WTC11 (cell line): ENCODE data around the gene GALNT7. TPM values are rescaled to one million over a fixed set of nuclear protein-coding genes. Genes with fewer than 3 reads are reported as not detected.

Experiments used
- ATAC-seq: fragments of 200-7000 bp; cut with Tn5 transposase; 2 replicates; pipeline ENCODE4 v1.10.0; 2021; ENCODE audit warnings: mild to moderate bottlenecking, moderate library complexity
- CTCF ChIA-PET: fragments of 300-600 bp; sonication (Branson Sonifier 250); formaldehyde crosslinking; loops from one replicate; lab custom pipeline; 2021; ENCODE audit warnings: antibody characterized with exemption; lab: Charles Lee
- POLR2A ChIA-PET: fragments of 350-600 bp; sonication (Branson Sonifier 250); formaldehyde crosslinking; loops from one replicate; lab custom pipeline; 2021; ENCODE audit warnings: antibody characterized with exemption; lab: Charles Lee
- DNase-seq: peaks from one replicate; pipeline ENCODE4 v3.0.0; 2021; ENCODE audit warnings: low spot score
- H3K27ac Mint-ChIP-seq: 2 replicates; pipeline ENCODE4 v1.8.0; 2021; ENCODE audit warnings: mixed read lengths
- H3K27me3 Mint-ChIP-seq: 2 replicates; pipeline ENCODE4 v1.8.0; 2021; ENCODE audit warnings: low read depth, mild to moderate bottlenecking, moderate library complexity, mixed read lengths
- H3K36me3 Mint-ChIP-seq: 2 replicates; pipeline ENCODE4 v1.8.0; 2021; ENCODE audit warnings: mixed read lengths
- H3K4me1 Mint-ChIP-seq: 2 replicates; pipeline ENCODE4 v1.8.0; 2022; ENCODE audit warnings: mixed read lengths
- H3K4me3 Mint-ChIP-seq: 2 replicates; pipeline ENCODE4 v1.8.0; 2021; ENCODE audit warnings: mild to moderate bottlenecking, moderate library complexity, mixed read lengths
- H3K9me3 Mint-ChIP-seq: 2 replicates; pipeline ENCODE4 v1.8.0; 2021; ENCODE audit warnings: mixed read lengths
- ATF2 ChIP-seq: sonication (generic); formaldehyde crosslinking; IDR thresholded peaks from 2 replicates; pipeline ENCODE4 v1.8.1; 2022; ENCODE audit warnings: low read depth, missing genetic modification reagents, borderline replicate concordance
- ATF3 ChIP-seq: sonication (generic); formaldehyde crosslinking; conservative IDR thresholded peaks from 2 replicates; pipeline ENCODE4 v1.8.1; 2022; ENCODE audit warnings: mild to moderate bottlenecking, missing genetic modification reagents
- ATF6 ChIP-seq: sonication (generic); formaldehyde crosslinking; IDR thresholded peaks from 2 replicates; pipeline ENCODE4 v1.8.1; 2023; ENCODE audit warnings: mild to moderate bottlenecking, missing genetic modification reagents
- CREB1 ChIP-seq: sonication (generic); formaldehyde crosslinking; IDR thresholded peaks from 2 replicates; pipeline ENCODE4 v1.8.0; 2023; ENCODE audit warnings: mild to moderate bottlenecking, missing genetic modification reagents
- CTCF ChIP-seq: fragments of 200-600 bp; IDR thresholded peaks from 2 replicates; pipeline ENCODE4 v1.8.0; 2022; ENCODE audit warnings: antibody characterized with exemption
- FOXJ3 ChIP-seq: sonication (generic); formaldehyde crosslinking; IDR thresholded peaks from 2 replicates; pipeline ENCODE4 v1.9.0; 2021; ENCODE audit warnings: missing genetic modification reagents, mild to moderate bottlenecking, borderline replicate concordance
- FOXK1 ChIP-seq: sonication (generic); formaldehyde crosslinking; IDR thresholded peaks from 2 replicates; pipeline ENCODE4 v1.8.0; 2022; ENCODE audit warnings: mild to moderate bottlenecking, moderate library complexity, missing genetic modification reagents
- FOXP4 ChIP-seq: sonication (generic); formaldehyde crosslinking; IDR thresholded peaks from 2 replicates; pipeline ENCODE4 v1.8.0; 2022; ENCODE audit warnings: mild to moderate bottlenecking, missing genetic modification reagents
- GRHL2 ChIP-seq: fragments of 250-450 bp; sonication (Bioruptor Pico); IDR thresholded peaks from 2 replicates; pipeline ENCODE4 v1.8.0; 2022; ENCODE audit warnings: mild to moderate bottlenecking, moderate library complexity; ENCODE audit not compliant: insufficient replicate concordance, severe bottlenecking
- IRF2 ChIP-seq: sonication (generic); formaldehyde crosslinking; IDR thresholded peaks from 2 replicates; pipeline ENCODE4 v1.8.0; 2022; ENCODE audit warnings: low read depth, missing genetic modification reagents, borderline replicate concordance
- OVOL2 ChIP-seq: fragments of 250-450 bp; sonication (Bioruptor Pico); IDR thresholded peaks from 2 replicates; pipeline ENCODE4 v1.9.0; 2021; ENCODE audit warnings: mild to moderate bottlenecking, borderline replicate concordance
- PRDM15 ChIP-seq: sonication (generic); formaldehyde crosslinking; IDR thresholded peaks from 2 replicates; pipeline ENCODE4 v1.8.0; 2022; ENCODE audit warnings: missing genetic modification reagents
- SMAD4 ChIP-seq: sonication (generic); formaldehyde crosslinking; IDR thresholded peaks from 2 replicates; pipeline ENCODE4 v1.8.0; 2022; ENCODE audit warnings: mild to moderate bottlenecking, missing genetic modification reagents
- TP53 ChIP-seq: sonication (generic); formaldehyde crosslinking; IDR thresholded peaks from 2 replicates; pipeline ENCODE4 v1.8.1; 2023; ENCODE audit warnings: mild to moderate bottlenecking, missing genetic modification reagents
- ZNF281 ChIP-seq: sonication (generic); formaldehyde crosslinking; IDR thresholded peaks from 2 replicates; pipeline ENCODE4 v1.8.0; 2023; ENCODE audit warnings: mild to moderate bottlenecking, missing genetic modification reagents
- ZNF416 ChIP-seq: fragments of 250-450 bp; sonication (Bioruptor Pico); IDR thresholded peaks from 2 replicates; pipeline ENCODE4 v1.9.0; 2021; ENCODE audit warnings: mild to moderate bottlenecking, inconsistent platforms
- total RNA-seq: library from RNA; stranded (reverse); gene quantifications from 3 replicates; pipeline ENCODE4 v1.2.3, GENCODE V29; 2021

The GALNT7 gene
- total RNA-seq, 1 experiment from 2014 or later = 86.9 TPM

GRCh38 chr4:173311368-173311767, 142.8 kb downstream of the GALNT7 start:
- ChIA-PET CTCF (interaction anchor here (5.4 kb wide), 1 partner anchor 10 kb away, joined by 42 read pairs; no protein-coding TSS in a partner anchor), POLR2A (no interaction called here)
- H3K27ac Mint-ChIP-seq = peak overlapping the region; percentile 67; the same call in 1 of the 2 replicates

GRCh38 chr4:173314715-173315114, 146.1 kb downstream of the GALNT7 start:
- ChIA-PET POLR2A (no interaction called here), CTCF (interaction anchor here (0.7 to 5.4 kb wide), 2 partner anchors 13 kb away, joined by 3 to 42 read pairs; no protein-coding TSS in a partner anchor)
- Mint-ChIP-seq H3K27ac (no peak overlapping the region), H3K27me3 (no peaks in the 10 kb centered on the region), H3K36me3 (peaks cover 19% of the 10 kb centered on the region), H3K9me3 (no peaks in the 10 kb centered on the region), H3K4me1 (peaks cover 31% of the 10 kb centered on the region), H3K4me3 (no peak overlapping the region)
- no peak for ATAC-seq
- no peak for DNase-seq
- TF ChIP-seq ATF2 (CRISPR knock-in tag) (no peak), ZNF416 (CRISPR knock-in tag) (no peak), TP53 (CRISPR knock-in tag) (no peak), ZNF281 (CRISPR knock-in tag) (no peak), ATF3 (CRISPR knock-in tag) (no peak), IRF2 (CRISPR knock-in tag) (no peak), CTCF (no peak), ATF6 (CRISPR knock-in tag) (no peak), GRHL2 (no peak), FOXP4 (CRISPR knock-in tag) (no peak), SMAD4 (no peak), CREB1 (no peak), OVOL2 (CRISPR knock-in tag) (no peak), FOXK1 (no peak), PRDM15 (CRISPR knock-in tag) (no peak)

More at GRCh38 chr4:173311368-173311767, 142.8 kb downstream of the GALNT7 start:
- Mint-ChIP-seq H3K4me3 (no peak overlapping the region), H3K9me3 (no peaks in the 10 kb centered on the region), H3K27me3 (no peaks in the 10 kb centered on the region), H3K4me1 (peaks cover 15% of the 10 kb centered on the region), H3K36me3 (peaks cover 38% of the 10 kb centered on the region)
- DNase-seq = no peak
- ATAC-seq = no peak
- no peak for TF ChIP-seq ATF2 (CRISPR knock-in tag)
- TF ChIP-seq FOXJ3 (CRISPR knock-in tag) = no peak
- TF ChIP-seq FOXK1 = no peak
